Vagina (tissue), 2 donors: Measurements from ENCODE around the gene HCN3.

Source experiments
- POLR2A ChIP-seq, 2 donors: fragments of 450-650 bp; IDR thresholded peaks; one replicate each; pipeline ENCODE4 v1.6.1; 2017; ENCODE audit warnings: antibody characterized with exemption in 2 of 2, mild to moderate bottlenecking in 2 of 2, moderate library complexity in 2 of 2
- TF ChIP-seq, protein P1 (sequence below), 3 experiments: fragments of 450-650 bp in 2 of 3; fragments of 200-600 bp in 1 of 3; sonication (generic) in 1 of 3; IDR thresholded peaks; one replicate each; pipeline ENCODE4 v1.5.1; 2017 to 2019; ENCODE audit warnings: antibody characterized with exemption in 3 of 3, mild to moderate bottlenecking in 2 of 3, moderate library complexity in 2 of 3

DNA sequence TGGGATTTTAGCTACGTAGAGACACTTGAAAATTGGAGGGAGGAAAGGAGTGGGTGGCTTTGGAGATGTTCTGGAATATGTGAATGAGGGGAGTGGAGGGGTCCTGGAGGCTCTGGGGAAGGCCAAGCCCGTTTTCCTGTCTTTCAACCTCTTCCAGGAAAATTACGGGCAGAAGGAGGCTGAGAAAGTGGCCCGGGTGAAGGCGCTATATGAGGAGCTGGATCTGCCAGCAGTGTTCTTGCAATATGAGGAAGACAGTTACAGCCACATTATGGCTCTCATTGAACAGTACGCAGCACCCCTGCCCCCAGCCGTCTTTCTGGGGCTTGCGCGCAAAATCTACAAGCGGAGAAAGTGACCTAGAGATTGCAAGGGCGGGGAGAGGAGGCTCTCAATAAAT is 43.0 kb downstream of the HCN3 start:
- TF ChIP-seq, protein P1, sequence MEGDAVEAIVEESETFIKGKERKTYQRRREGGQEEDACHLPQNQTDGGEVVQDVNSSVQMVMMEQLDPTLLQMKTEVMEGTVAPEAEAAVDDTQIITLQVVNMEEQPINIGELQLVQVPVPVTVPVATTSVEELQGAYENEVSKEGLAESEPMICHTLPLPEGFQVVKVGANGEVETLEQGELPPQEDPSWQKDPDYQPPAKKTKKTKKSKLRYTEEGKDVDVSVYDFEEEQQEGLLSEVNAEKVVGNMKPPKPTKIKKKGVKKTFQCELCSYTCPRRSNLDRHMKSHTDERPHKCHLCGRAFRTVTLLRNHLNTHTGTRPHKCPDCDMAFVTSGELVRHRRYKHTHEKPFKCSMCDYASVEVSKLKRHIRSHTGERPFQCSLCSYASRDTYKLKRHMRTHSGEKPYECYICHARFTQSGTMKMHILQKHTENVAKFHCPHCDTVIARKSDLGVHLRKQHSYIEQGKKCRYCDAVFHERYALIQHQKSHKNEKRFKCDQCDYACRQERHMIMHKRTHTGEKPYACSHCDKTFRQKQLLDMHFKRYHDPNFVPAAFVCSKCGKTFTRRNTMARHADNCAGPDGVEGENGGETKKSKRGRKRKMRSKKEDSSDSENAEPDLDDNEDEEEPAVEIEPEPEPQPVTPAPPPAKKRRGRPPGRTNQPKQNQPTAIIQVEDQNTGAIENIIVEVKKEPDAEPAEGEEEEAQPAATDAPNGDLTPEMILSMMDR (IDR thresholded peaks at IDR 0.05), result no peak
- TF ChIP-seq POLR2A (IDR thresholded peaks at IDR 0.05), result no peak
